ENCODE data around the gene P2RX1. TPM values are rescaled to one million over a fixed set of nuclear protein-coding genes. Genes with fewer than 3 reads are reported as not detected.

Gene P2RX1
- total and polyA plus RNA-seq, 2 of the 4 experiments (the other 2 are of a cell fraction) = not detected

GRCh38 chr17:3903051-3903825 lies 13.0 kb downstream of the P2RX1 start:
- 65% methylated on average over 4 of the region's 25 CpGs; no CpG with 5 or more reads in 1 of the 2 experiments for WGBS, 2 experiments (ENCODE audit: extremely low coverage in 2 of 2, insufficient read length in 1 of 2)
- 0 out of 2 replicates have a peak, but pooled peaks cover 4% of the 10 kb centered on the region for H4K20me1 ChIP-seq (ENCODE audit: insufficient read depth, low read length)

More at GRCh38 chr17:3903051-3903825, 13.0 kb downstream of the P2RX1 start:
- H3K79me1 ChIP-seq (ENCODE audit: low read depth in 1 of 2, low read length in 2 of 2) = no peaks in the 10 kb centered on the region
- no peak overlapping the region for H4K5ac ChIP-seq (ENCODE audit: low read depth, low read length)
- no peak overlapping the region for H2BK15ac ChIP-seq (ENCODE audit: low read depth, low read length)
- no peak overlapping the region for H4K8ac ChIP-seq (ENCODE audit: low read depth in 2 of 2, low read length in 2 of 2)
- no peak overlapping the region for H3K23ac ChIP-seq (ENCODE audit: low read depth, low read length)
- H2BK5ac ChIP-seq (ENCODE audit: low read depth, low read length, poor library complexity, severe bottlenecking) = no peak overlapping the region
- ChIA-PET POLR2A (ENCODE audit: unreplicated experiment) (no interaction called here), CTCF (interaction anchor here (2.3 kb wide), 1 partner anchor 11 kb away, joined by 9 read pairs; no protein-coding TSS in a partner anchor)
- BruUV-seq (replicated peaks) = no TSS peak
- H3K4me3 ChIP-seq (ENCODE audit: insufficient read depth, low read depth, low read length) = no peak overlapping the region
- no peaks in the 10 kb centered on the region for H3K9me3 ChIP-seq (ENCODE audit: control insufficient read depth, insufficient read depth, low read length)
- H3K4me2 ChIP-seq (ENCODE audit: low read depth, low read length) = no peak overlapping the region
- H3K36me3 ChIP-seq (ENCODE audit: control insufficient read depth, insufficient read depth, low read length) = no peaks in the 10 kb centered on the region
- H2AK5ac ChIP-seq (ENCODE audit: low read depth, low read length) = no peak overlapping the region
- dilution Hi-C loops (cut with HindIII; ENCODE audit: low sequenced_read_pairs, unreplicated experiment) (no loop called here), in situ Hi-C loops (cut with MboI; ENCODE audit: low sequenced_read_pairs) (no loop called here), intact Hi-C loops (cut with micrococcal nuclease) (no loop called here)
- no peak overlapping the region for H3K9ac ChIP-seq (ENCODE audit: low read depth, low read length)
- H3K18ac ChIP-seq (ENCODE audit: low read depth, low read length) = no peak overlapping the region
- H3K9me1 ChIP-seq (ENCODE audit: insufficient read depth, low read length) = no peaks in the 10 kb centered on the region
- DNase-seq (no peak), ATAC-seq (ENCODE audit: low read depth) (no peak)
- H2AK9ac ChIP-seq (replicated peaks; ENCODE audit: low read depth, low read length, poor library complexity) = no peak overlapping the region
- H3K14ac ChIP-seq (replicated peaks; ENCODE audit: low read depth, low read length) = no peak overlapping the region
- no peak overlapping the region for H4K91ac ChIP-seq (ENCODE audit: insufficient read depth, low read depth, low read length)
- no peak overlapping the region for H3K27ac ChIP-seq (ENCODE audit: insufficient read depth, low read length)
- no peak overlapping the region for H3K4ac ChIP-seq (ENCODE audit: low read depth, low read length)
- no peak overlapping the region for H2BK20ac ChIP-seq (ENCODE audit: low read depth, low read length)
- peak overlapping the region; percentile 51 for H2AFZ ChIP-seq (replicated peaks; ENCODE audit: low read length, poor library complexity)
- no peak overlapping the region for H2BK120ac ChIP-seq (ENCODE audit: low read depth, low read length)
- no peaks in the 10 kb centered on the region for H3K4me1 ChIP-seq (ENCODE audit: control insufficient read depth, insufficient read depth, low read length)
- no peak overlapping the region for H3K56ac ChIP-seq (ENCODE audit: extremely low read depth, insufficient read depth, low read length)
- H3K27me3 ChIP-seq (ENCODE audit: control insufficient read depth, insufficient read depth, low read length) = peaks cover 3% of the 10 kb centered on the region; the same call in 1 of the 2 replicates
- no peak for TF ChIP-seq CTCF (conservative IDR thresholded peaks at IDR 0.05; ENCODE audit: low read depth, low read length)
- no peak for TF ChIP-seq RAD21 (IDR thresholded peaks at IDR 0.05; ENCODE audit: low read length)
- no peak for TF ChIP-seq FOS (IDR thresholded peaks at IDR 0.05; ENCODE audit: low read depth, low read length)
- TF ChIP-seq BHLHE40 (IDR thresholded peaks at IDR 0.05; ENCODE audit: low read depth, low read length) = no peak
- no peak for TF ChIP-seq SMC3 (IDR thresholded peaks at IDR 0.05; ENCODE audit: low read depth, low read length)
- TF ChIP-seq CHD1 (IDR thresholded peaks at IDR 0.05; ENCODE audit: low read depth, low read length) = no peak
- no peak for TF ChIP-seq MAZ (IDR thresholded peaks at IDR 0.05; ENCODE audit: borderline replicate concordance, low read depth, low read length)
